OCI-M2 (cell line): ENCODE results near the gene PCDHGC4.

ENCODE experiments used
- DNase-seq: peaks from one replicate; lab custom pipeline; 2025; ENCODE audit not compliant: unreplicated experiment; lab: John Stamatoyannopoulos, UW

PCDHGC4 gene

GRCh38 chr5:141489841-141490240 lies 5.0 kb downstream of the PCDHGC4 start:
- DNase-seq = no peak

- no peak for DNase-seq
These were observed 5.4 kb downstream of the PCDHGC4 start for GRCh38 chr5:141490271-141490670.

- no peak for DNase-seq
These were observed 5.9 kb downstream of the PCDHGC4 start for GRCh38 chr5:141490771-141491170.

GRCh38 chr5:141491323-141492167 lies 6.7 kb downstream of the PCDHGC4 start:
- DNase-seq = no peak

- no peak for DNase-seq
These were observed 7.5 kb downstream of the PCDHGC4 start for GRCh38 chr5:141492168-141492885.

- DNase-seq = no peak
These were observed 8.9 kb downstream of the PCDHGC4 start for GRCh38 chr5:141493500-141494422.

- no peak for DNase-seq
These were observed 10.1 kb downstream of the PCDHGC4 start for GRCh38 chr5:141494761-141495452.

GRCh38 chr5:141495453-141495811 lies 10.6 kb downstream of the PCDHGC4 start:
- DNase-seq = no peak

- no peak for DNase-seq
These were observed 11.2 kb downstream of the PCDHGC4 start for GRCh38 chr5:141496038-141496437.

- no peak for DNase-seq
These were observed 16.9 kb downstream of the PCDHGC4 start for GRCh38 chr5:141501761-141502160.

- DNase-seq = no peak
These were observed 18.9 kb downstream of the PCDHGC4 start for GRCh38 chr5:141503681-141504080.

GRCh38 chr5:141504216-141504615 lies 19.4 kb downstream of the PCDHGC4 start:
- no peak for DNase-seq

GRCh38 chr5:141506381-141507155 lies 21.7 kb downstream of the PCDHGC4 start:
- DNase-seq = no peak

GRCh38 chr5:141507387-141508091 lies 22.7 kb downstream of the PCDHGC4 start:
- no peak for DNase-seq

GRCh38 chr5:141508440-141508797 lies 23.6 kb downstream of the PCDHGC4 start:
- DNase-seq = no peak

GRCh38 chr5:141508798-141509611 lies 24.2 kb downstream of the PCDHGC4 start:
- no peak for DNase-seq

GRCh38 chr5:141510160-141510559 lies 25.3 kb downstream of the PCDHGC4 start:
- DNase-seq = no peak

- no peak for DNase-seq
These were observed 26.2 kb downstream of the PCDHGC4 start for GRCh38 chr5:141510850-141511601.
